Activated CD4-positive, alpha-beta T cell treated with anti-CD3 and anti-CD28 coated beads, Interleukin-2, Interleukin-6, amounts not matched to agents 100 ng/mL and 50 ng/mL, durations not matched to agents 16 hours and 8 hours (primary cell): ENCODE data around the gene CDH26.

ENCODE experiments used
- DNase-seq: peaks from one replicate; pipeline ENCODE4 v3.0.0-alpha.2; 2020

CDH26 gene

GRCh38 chr20:60050193-60050947 is 92.1 kb downstream of the CDH26 start:
- DNase-seq = no peak

- no peak for DNase-seq
Measured at GRCh38 chr20:60051911-60052310, 93.7 kb downstream of the CDH26 start.

- DNase-seq = no peak
Measured at GRCh38 chr20:60052322-60052721, 94.1 kb downstream of the CDH26 start.

GRCh38 chr20:60053125-60053817 is 95.0 kb downstream of the CDH26 start:
- DNase-seq = no peak

GRCh38 chr20:60053818-60054190 is 95.6 kb downstream of the CDH26 start:
- DNase-seq = no peak

- no peak for DNase-seq
Measured at GRCh38 chr20:60054716-60055634, 96.8 kb downstream of the CDH26 start.

- DNase-seq = peak; percentile 84
Measured at GRCh38 chr20:60055740-60056139, 97.5 kb downstream of the CDH26 start.

- DNase-seq = peak; percentile 37
Measured at GRCh38 chr20:60056407-60057122, 98.3 kb downstream of the CDH26 start.

- peak; percentile 88 for DNase-seq
Measured at GRCh38 chr20:60057123-60057865, 99.1 kb downstream of the CDH26 start.

GRCh38 chr20:60057866-60058807 is 99.9 kb downstream of the CDH26 start:
- DNase-seq = peak; percentile 57

GRCh38 chr20:60058879-60059278 is 100.7 kb downstream of the CDH26 start:
- DNase-seq = no peak

GRCh38 chr20:60060006-60060557 is 101.9 kb downstream of the CDH26 start:
- DNase-seq = no peak

- no peak for DNase-seq
Measured at GRCh38 chr20:60060593-60060992, 102.4 kb downstream of the CDH26 start.

GRCh38 chr20:60062431-60063047 is 104.3 kb downstream of the CDH26 start:
- DNase-seq = no peak

- no peak for DNase-seq
Measured at GRCh38 chr20:60063048-60063451, 104.8 kb downstream of the CDH26 start.

- no peak for DNase-seq
Measured at GRCh38 chr20:60063739-60064380, 105.6 kb downstream of the CDH26 start.
